WTC11 (cell line): ENCODE data around the gene GLI1.

Experiments
- ATF2 ChIP-seq: sonication (generic); formaldehyde crosslinking; IDR thresholded peaks from 2 replicates; pipeline ENCODE4 v1.8.1; 2022; ENCODE audit warnings: low read depth, missing genetic modification reagents, borderline replicate concordance
- KAT7 ChIP-seq: sonication (generic); formaldehyde crosslinking; IDR thresholded peaks from 2 replicates; pipeline ENCODE4 v1.8.1; 2023; ENCODE audit warnings: missing genetic modification reagents, mild to moderate bottlenecking, borderline replicate concordance
- SP1 ChIP-seq: sonication (generic); formaldehyde crosslinking; conservative IDR thresholded peaks from 2 replicates; pipeline ENCODE4 v1.8.1; 2022; ENCODE audit warnings: missing genetic modification reagents
- TCF7 ChIP-seq: sonication (generic); formaldehyde crosslinking; IDR thresholded peaks from 2 replicates; pipeline ENCODE4 v1.8.0; 2022; ENCODE audit warnings: mild to moderate bottlenecking, low read depth, missing genetic modification reagents, moderate library complexity
- ZNF232 ChIP-seq: sonication (generic); formaldehyde crosslinking; IDR thresholded peaks from 2 replicates; pipeline ENCODE4 v1.8.0; 2022; ENCODE audit warnings: mild to moderate bottlenecking, missing genetic modification reagents
- TF ChIP-seq, protein P1 (sequence below): fragments of 200-600 bp; IDR thresholded peaks from 2 replicates; pipeline ENCODE4 v1.8.0; 2022; ENCODE audit warnings: antibody characterized with exemption

DNA sequence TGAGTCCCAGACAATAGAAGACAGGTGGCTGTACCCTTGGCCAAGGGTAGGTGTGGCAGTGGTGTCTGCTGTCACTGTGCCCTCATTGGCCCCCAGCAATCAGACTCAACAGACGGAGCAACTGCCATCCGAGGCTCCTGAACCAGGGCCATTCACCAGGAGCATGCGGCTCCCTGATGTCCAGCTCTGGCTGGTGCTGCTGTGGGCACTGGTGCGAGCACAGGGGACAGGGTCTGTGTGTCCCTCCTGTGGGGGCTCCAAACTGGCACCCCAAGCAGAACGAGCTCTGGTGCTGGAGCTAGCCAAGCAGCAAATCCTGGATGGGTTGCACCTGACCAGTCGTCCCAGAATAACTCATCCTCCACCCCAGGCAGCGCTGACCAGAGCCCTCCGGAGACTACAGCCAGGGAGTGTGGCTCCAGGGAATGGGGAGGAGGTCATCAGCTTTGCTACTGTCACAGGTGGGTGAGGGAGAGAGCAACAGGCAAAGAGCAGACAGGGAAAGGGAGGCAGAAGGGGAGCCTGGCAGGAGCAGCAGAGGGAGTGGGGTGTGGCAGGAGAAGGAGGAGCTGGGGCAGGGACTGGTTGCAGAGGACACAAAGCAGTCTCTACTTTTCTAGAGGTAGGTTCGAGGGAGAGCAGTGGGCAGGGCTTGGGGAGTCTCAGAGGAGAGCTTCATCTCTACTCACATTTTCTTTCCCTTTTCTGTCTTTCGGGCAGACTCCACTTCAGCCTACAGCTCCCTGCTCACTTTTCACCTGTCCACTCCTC lies 4.0 kb upstream of the GLI1 start:
- TF ChIP-seq KAT7 (CRISPR knock-in tag), result no peak
- TF ChIP-seq, protein P1, sequence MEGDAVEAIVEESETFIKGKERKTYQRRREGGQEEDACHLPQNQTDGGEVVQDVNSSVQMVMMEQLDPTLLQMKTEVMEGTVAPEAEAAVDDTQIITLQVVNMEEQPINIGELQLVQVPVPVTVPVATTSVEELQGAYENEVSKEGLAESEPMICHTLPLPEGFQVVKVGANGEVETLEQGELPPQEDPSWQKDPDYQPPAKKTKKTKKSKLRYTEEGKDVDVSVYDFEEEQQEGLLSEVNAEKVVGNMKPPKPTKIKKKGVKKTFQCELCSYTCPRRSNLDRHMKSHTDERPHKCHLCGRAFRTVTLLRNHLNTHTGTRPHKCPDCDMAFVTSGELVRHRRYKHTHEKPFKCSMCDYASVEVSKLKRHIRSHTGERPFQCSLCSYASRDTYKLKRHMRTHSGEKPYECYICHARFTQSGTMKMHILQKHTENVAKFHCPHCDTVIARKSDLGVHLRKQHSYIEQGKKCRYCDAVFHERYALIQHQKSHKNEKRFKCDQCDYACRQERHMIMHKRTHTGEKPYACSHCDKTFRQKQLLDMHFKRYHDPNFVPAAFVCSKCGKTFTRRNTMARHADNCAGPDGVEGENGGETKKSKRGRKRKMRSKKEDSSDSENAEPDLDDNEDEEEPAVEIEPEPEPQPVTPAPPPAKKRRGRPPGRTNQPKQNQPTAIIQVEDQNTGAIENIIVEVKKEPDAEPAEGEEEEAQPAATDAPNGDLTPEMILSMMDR, result no peak
- no peak for TF ChIP-seq SP1 (CRISPR knock-in tag)
- TF ChIP-seq ZNF232 (CRISPR knock-in tag), result no peak
- TF ChIP-seq TCF7 (CRISPR knock-in tag), result 0 out of 2 replicates have a peak, but pooled peaks have one; percentile 45
- TF ChIP-seq ATF2, result no peak
